ENCODE results near the gene RAPGEFL1. TPM values are rescaled to one million over a fixed set of nuclear protein-coding genes. Genes with fewer than 3 reads are reported as not detected.
"Not testable (repeated sequence)": the region's sequence is repeated elsewhere in the genome, so short reads cannot be mapped to it uniquely, and the experiment has no call there.

The RAPGEFL1 gene
- total RNA-seq, 2 donors from 2014 or later: 7.0 to 7.3 TPM

- intact Hi-C loops (cut with DNase I): no loop called here
- Histone ChIP-seq H3K27me3 (no peaks in the 10 kb centered on the region), H3K9me3 (no peaks in the 10 kb centered on the region), H3K27ac (no peak overlapping the region), H3K4me3 (no peak overlapping the region), H3K36me3 (replicated peaks in 1 of 2; ENCODE audit: insufficient read depth in 1 of 2, low read depth in 2 of 2) (no peaks in the 10 kb centered on the region), H3K4me1 (peaks cover 14% of the 10 kb centered on the region)
- ATAC-seq: no peak
- DNase-seq: no peak
- TF ChIP-seq CTCF (IDR thresholded peaks at IDR 0.05): no peak
- TF ChIP-seq POLR2A (IDR thresholded peaks at IDR 0.05): no peak
- WGBS, 2 donors: 94 to 100% methylated on average over 2 of the region's 2 CpGs
Measured at GRCh38 chr17:40192961-40193360, 15.7 kb downstream of the RAPGEFL1 start.

GRCh38 chr17:40194821-40195220, 17.6 kb downstream of the RAPGEFL1 start:
- Histone ChIP-seq H3K4me1 (peaks cover 14% of the 10 kb centered on the region), H3K27ac (no peak overlapping the region), H3K4me3 (no peak overlapping the region), H3K9me3 (no peaks in the 10 kb centered on the region), H3K36me3 (replicated peaks in 1 of 2; ENCODE audit: insufficient read depth in 1 of 2, low read depth in 2 of 2) (no peaks in the 10 kb centered on the region), H3K27me3 (no peaks in the 10 kb centered on the region)
- no peak for ATAC-seq
- intact Hi-C loops (cut with DNase I): no loop called here
- no peak for DNase-seq
- no peak for TF ChIP-seq CTCF (IDR thresholded peaks at IDR 0.05)
- TF ChIP-seq POLR2A (IDR thresholded peaks at IDR 0.05): no peak
- WGBS, 2 donors: 60 to 63% methylated on average over 2 of the region's 2 CpGs

GRCh38 chr17:40197550-40197949, 20.3 kb downstream of the RAPGEFL1 start:
- Histone ChIP-seq H3K4me1 (peaks cover 5% of the 10 kb centered on the region), H3K36me3 (replicated peaks in 1 of 2; ENCODE audit: insufficient read depth in 1 of 2, low read depth in 2 of 2) (no peaks in the 10 kb centered on the region), H3K9me3 (no peaks in the 10 kb centered on the region), H3K27ac (no peak overlapping the region), H3K27me3 (no peaks in the 10 kb centered on the region), H3K4me3 (no peak overlapping the region)
- no peak for ATAC-seq
- TF ChIP-seq CTCF (IDR thresholded peaks at IDR 0.05) (no peak), POLR2A (IDR thresholded peaks at IDR 0.05) (no peak)
- WGBS, 2 donors: 71 to 72% methylated on average over 1 of the region's 1 CpG
- no peak for DNase-seq
- intact Hi-C loops (cut with DNase I): no loop called here

- WGBS, 2 donors: 59 to 64% methylated on average over 8 of the region's 8 CpGs
- ATAC-seq; H3K27ac ChIP-seq; H3K27me3 ChIP-seq; H3K36me3 ChIP-seq (replicated peaks in 1 of 2; ENCODE audit: insufficient read depth in 1 of 2, low read depth in 2 of 2); H3K4me3 ChIP-seq; DNase-seq; H3K4me1 ChIP-seq; intact Hi-C loops (cut with DNase I); H3K9me3 ChIP-seq: not testable (repeated sequence)
Measured at GRCh38 chr17:40197965-40198456, 20.7 kb downstream of the RAPGEFL1 start.

- DNase-seq: no peak
- intact Hi-C loops (cut with DNase I): no loop called here
- Histone ChIP-seq H3K4me3 (no peak overlapping the region), H3K27ac (no peak overlapping the region), H3K9me3 (no peaks in the 10 kb centered on the region), H3K27me3 (no peaks in the 10 kb centered on the region), H3K4me1 (peaks cover 5% of the 10 kb centered on the region), H3K36me3 (replicated peaks in 1 of 2; ENCODE audit: insufficient read depth in 1 of 2, low read depth in 2 of 2) (no peaks in the 10 kb centered on the region)
- 71 to 87% methylated on average over 5 of the region's 5 CpGs for WGBS, 2 donors
- TF ChIP-seq POLR2A (IDR thresholded peaks at IDR 0.05) (no peak), CTCF (IDR thresholded peaks at IDR 0.05) (no peak)
- ATAC-seq: no peak
Measured at GRCh38 chr17:40198576-40198975, 21.3 kb downstream of the RAPGEFL1 start.
